SK-N-SH (cell line): ENCODE results near the gene MED29. TPM values are rescaled to one million over a fixed set of nuclear protein-coding genes. Genes with fewer than 3 reads are reported as not detected.

Experiments used
- CTCF ChIA-PET: fragments of 300-600, 350-600 bp; formaldehyde crosslinking; extraction: SDS; loops from one replicate; lab custom pipeline; 2021; lab: Yijun Ruan, JAX
- POLR2A ChIA-PET: fragments of 350-600 bp; sonication (Branson Sonifier 250); formaldehyde crosslinking; extraction: SDS; loops from one replicate; lab custom pipeline; 2020; ENCODE audit warnings: antibody characterized with exemption, inconsistent platforms; lab: Yijun Ruan, JAX
- DNase-seq: peaks from one replicate; pipeline ENCODE4 v3.0.0; 2012
- H2AFZ ChIP-seq: fragments of 200-600 bp; sonication (generic); 2 replicates; pipeline ENCODE4 v1.8.1; 2016; ENCODE audit warnings: antibody characterized with exemption, mild to moderate bottlenecking, low read depth
- H3F3A ChIP-seq: fragments of 200-600 bp; sonication (generic); replicated peaks from 2 replicates; pipeline ENCODE3; 2016; ENCODE audit warnings: antibody characterized with exemption, mild to moderate bottlenecking; ENCODE audit not compliant: insufficient read depth
- H3K27ac ChIP-seq, 2 experiments: fragments of 200-500 bp in 1 of 2; fragments of 200-600 bp in 1 of 2; sonication (Bioruptor generic) in 1 of 2; sonication (generic), shearing (Covaris generic) in 1 of 2; 2 replicates each; pipeline versions ENCODE4 v1.5.1 to v1.6.1; 2014 to 2016; ENCODE audit warnings: low read depth in 2 of 2, inconsistent platforms in 1 of 2, low read length in 1 of 2, mild to moderate bottlenecking in 1 of 2, mixed read lengths in 1 of 2
- H3K27me3 ChIP-seq: fragments of 200-600 bp; sonication (generic), shearing (Covaris generic); 2 replicates; pipeline ENCODE4 v1.6.1; 2016; ENCODE audit warnings: mixed run types; ENCODE audit not compliant: insufficient read depth
- H3K36me3 ChIP-seq, 2 experiments: fragments of 200-500 bp in 1 of 2; fragments of 200-600 bp in 1 of 2; sonication (Bioruptor generic) in 1 of 2; sonication (generic) in 1 of 2; replicated peaks in 1 of 2; 2 replicates each; pipeline versions ENCODE3 to v1.5.1; 2014 to 2016; ENCODE audit warnings: low read length in 1 of 2, mild to moderate bottlenecking in 1 of 2; ENCODE audit not compliant: insufficient read depth in 2 of 2, control insufficient read depth in 1 of 2
- H3K4me1 ChIP-seq, 2 experiments: fragments of 200-500 bp in 1 of 2; fragments of 200-600 bp in 1 of 2; sonication (Bioruptor generic) in 1 of 2; sonication (generic), shearing (Covaris generic) in 1 of 2; 2 replicates each; pipeline versions ENCODE4 v1.5.1 to v1.6.1; 2014 to 2016; ENCODE audit warnings: low read depth in 1 of 2, low read length in 1 of 2, mixed run types in 1 of 2; ENCODE audit not compliant: insufficient read depth in 2 of 2, control insufficient read depth in 1 of 2
- H3K4me2 ChIP-seq: fragments of 200-600 bp; sonication (generic), shearing (Covaris generic); 2 replicates; pipeline ENCODE4 v1.6.1; 2017; ENCODE audit warnings: mixed run types
- H3K4me3 ChIP-seq, 2 experiments: fragments of 200-500 bp in 1 of 2; fragments of 200-600 bp in 1 of 2; sonication (Bioruptor generic) in 1 of 2; sonication (generic), shearing (Covaris generic) in 1 of 2; 2 replicates each; pipeline versions ENCODE4 v1.5.1 to v1.8.1; 2014 to 2016; ENCODE audit warnings: low read depth in 2 of 2, inconsistent platforms in 1 of 2, low read length in 1 of 2, mild to moderate bottlenecking in 1 of 2, mixed read lengths in 1 of 2, moderate library complexity in 1 of 2
- H3K79me2 ChIP-seq: fragments of 200-600 bp; sonication (generic); 2 replicates; pipeline ENCODE4 v1.8.1; 2017; ENCODE audit warnings: mild to moderate bottlenecking; ENCODE audit not compliant: insufficient read depth
- H3K9ac ChIP-seq: fragments of 200-600 bp; sonication (generic); 2 replicates; pipeline ENCODE4 v1.6.1; 2017; ENCODE audit warnings: mixed run types
- H3K9me2 ChIP-seq: fragments of 200-600 bp; sonication (generic); 2 replicates; pipeline ENCODE4 v1.6.1; 2017; ENCODE audit warnings: mixed run types
- H3K9me3 ChIP-seq: fragments of 200-600 bp; sonication (generic); 2 replicates; pipeline ENCODE4 v1.6.1; 2017; ENCODE audit warnings: mixed run types, mild to moderate bottlenecking, moderate library complexity
- H4K20me1 ChIP-seq: fragments of 200-600 bp; sonication (generic); 2 replicates; pipeline ENCODE4 v1.6.1; 2017; ENCODE audit warnings: mild to moderate bottlenecking, mixed run types; ENCODE audit not compliant: insufficient read depth
- CHD2 ChIP-seq: fragments of 150-350 bp; IDR thresholded peaks from 2 replicates; pipeline ENCODE4 v1.6.1; 2018; ENCODE audit warnings: low read length; ENCODE audit not compliant: partially characterized antibody
- ELF1 ChIP-seq: IDR thresholded peaks from 2 replicates; pipeline ENCODE4 v1.4.0; 2012
- EP300 ChIP-seq, 2 experiments: IDR thresholded peaks; 2 replicates each; pipeline versions ENCODE4 v1.4.0 to v1.6.1; 2012; ENCODE audit warnings: borderline replicate concordance in 1 of 2, low read depth in 1 of 2, low read length in 1 of 2
- FOSL2 ChIP-seq: IDR thresholded peaks from 2 replicates; pipeline ENCODE4 v1.4.0; 2012; ENCODE audit warnings: low read depth, mild to moderate bottlenecking, moderate library complexity, borderline replicate concordance
- GATA2 ChIP-seq: sonication (generic); formaldehyde crosslinking; IDR thresholded peaks from 2 replicates; pipeline ENCODE4 v1.5.0; 2020; ENCODE audit warnings: mild to moderate bottlenecking, missing genetic modification reagents
- JUND ChIP-seq: IDR thresholded peaks from 2 replicates; pipeline ENCODE4 v1.4.0; 2012
- MAX ChIP-seq: IDR thresholded peaks from 2 replicates; pipeline ENCODE4 v1.4.0; 2012; ENCODE audit warnings: low read depth
- NFIC ChIP-seq: IDR thresholded peaks from 2 replicates; pipeline ENCODE4 v1.4.0; 2012; ENCODE audit warnings: borderline replicate concordance
- NRF1 ChIP-seq: IDR thresholded peaks from 2 replicates; pipeline ENCODE4 v1.6.1; 2012; ENCODE audit warnings: low read depth, mild to moderate bottlenecking, low read length
- PBX3 ChIP-seq: IDR thresholded peaks from 2 replicates; pipeline ENCODE4; 2012
- POLR2AphosphoS5 ChIP-seq: IDR thresholded peaks from 2 replicates; pipeline ENCODE4 v1.6.1; 2012; ENCODE audit warnings: low read depth, low read length
- RCOR1 ChIP-seq: fragments of 150-350 bp; IDR thresholded peaks from 2 replicates; pipeline ENCODE4 v1.6.1; 2017; ENCODE audit warnings: antibody characterized with exemption, low read length
- RFX5 ChIP-seq: IDR thresholded peaks from 2 replicates; pipeline ENCODE4 v1.6.1; 2012; ENCODE audit warnings: mild to moderate bottlenecking, improper control_type of control experiment, low read length
- RXRA ChIP-seq: IDR thresholded peaks from 2 replicates; pipeline ENCODE4 v1.4.0; 2012; ENCODE audit warnings: low read depth, mild to moderate bottlenecking, borderline replicate concordance
- SIN3A ChIP-seq: IDR thresholded peaks from 2 replicates; pipeline ENCODE4 v1.6.1; 2012; ENCODE audit warnings: low read depth, mild to moderate bottlenecking, low read length, moderate library complexity, borderline replicate concordance
- TAF1 ChIP-seq: IDR thresholded peaks from 2 replicates; pipeline ENCODE4 v1.6.1; 2012; ENCODE audit warnings: low read depth, mild to moderate bottlenecking, low read length, moderate library complexity, borderline replicate concordance
- TCF12 ChIP-seq: IDR thresholded peaks from 2 replicates; pipeline ENCODE4 v1.4.0; 2012
- TEAD4 ChIP-seq: IDR thresholded peaks from 2 replicates; pipeline ENCODE4 v1.4.0; 2012; ENCODE audit warnings: mild to moderate bottlenecking, borderline replicate concordance; ENCODE audit not compliant: insufficient read depth
- USF1 ChIP-seq: IDR thresholded peaks from 2 replicates; pipeline ENCODE4 v1.4.0; 2012; ENCODE audit warnings: low read depth, borderline replicate concordance
- ZBTB33 ChIP-seq: IDR thresholded peaks from 2 replicates; pipeline ENCODE4 v1.4.0; 2012; ENCODE audit warnings: low read depth, borderline replicate concordance
- WGBS: methylation state at CpG from one replicate; pipeline ENCODE4 v1.1.6; 2017; ENCODE audit warnings: low lambda C conversion rate; 5-methylcytosine and 5-hydroxymethylcytosine counted together
- polyA plus RNA-seq, 3 experiments: library from polyadenylated mRNA; depleted of rRNA; stranded (reverse); fragments of >200 nt; gene quantifications; 2 replicates each; pipeline ENCODE4 v1.2.3, GENCODE V29; 2012
- TF ChIP-seq, protein P1 (sequence below): IDR thresholded peaks from 2 replicates; pipeline ENCODE4 v1.6.1; 2012; ENCODE audit warnings: mild to moderate bottlenecking, low read depth, low read length, moderate library complexity

The MED29 gene
- polyA plus RNA-seq, 1 of the 3 experiments (the other 2 are of a cell fraction) = 32.0 TPM

DNA sequence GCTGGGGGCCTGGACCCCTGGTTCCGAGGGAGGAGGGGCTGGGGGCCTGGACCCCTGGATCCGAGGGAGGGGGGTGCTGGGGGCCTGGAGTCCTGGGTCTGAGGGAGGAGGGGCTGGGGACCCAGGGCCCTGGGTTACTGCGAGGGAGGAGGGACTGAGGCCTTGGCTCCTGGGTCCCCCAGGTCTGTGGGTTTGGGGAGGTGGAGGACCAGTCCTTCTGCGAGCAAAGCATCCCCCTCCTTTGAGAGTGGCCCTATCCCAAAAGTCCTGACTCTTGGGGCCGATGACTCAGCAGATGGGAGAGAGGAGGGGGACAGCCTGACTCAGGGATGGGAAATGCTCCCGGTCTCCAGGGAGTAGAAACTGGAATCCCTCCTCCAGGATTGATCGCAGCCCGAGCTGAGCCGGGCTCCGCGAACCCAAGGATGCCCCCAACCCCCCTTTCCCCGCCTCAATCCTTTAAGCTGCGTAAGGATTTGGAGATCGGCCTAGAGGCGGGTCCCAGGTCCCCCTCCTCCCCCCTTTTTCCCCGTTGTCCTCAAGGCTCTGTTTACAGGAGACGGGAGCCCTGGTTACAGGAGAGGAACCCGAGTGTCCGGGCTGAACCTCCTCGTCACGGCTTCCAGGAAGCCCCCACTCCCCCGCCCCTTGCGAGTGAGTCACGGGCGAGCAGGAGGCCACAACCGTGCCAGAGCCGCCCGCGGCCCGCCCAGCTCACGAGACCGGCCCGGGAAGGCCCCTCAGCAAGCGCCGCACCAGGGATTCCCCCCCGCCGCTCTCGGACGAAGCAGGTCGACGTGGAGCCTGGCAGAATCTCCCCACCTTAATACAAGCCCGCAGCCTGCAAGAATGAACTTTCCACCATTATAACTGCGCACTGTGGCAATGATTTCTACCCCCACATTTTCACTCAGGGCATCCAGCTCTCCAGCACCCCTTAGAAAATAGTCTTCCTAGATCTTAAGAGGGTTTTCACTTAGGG lies 12.4 kb downstream of the MED29 start:
- WGBS = 10% methylated on average over 17 of the region's 43 CpGs
- Histone ChIP-seq H3K9me2 (no peaks in the 10 kb centered on the region), H3K9me3 (no peaks in the 10 kb centered on the region), H3F3A (peaks cover 44% of the 10 kb centered on the region), H4K20me1 (peaks cover 16% of the 10 kb centered on the region), H3K4me2 (peak overlapping the region; percentile 98), H3K4me3 (peak overlapping the region; percentile 41 to 54), H3K9ac (peak overlapping the region; percentile 97), H3K36me3 (peaks cover 0 to 7% of the 10 kb centered on the region in 2 experiments), H3K27me3 (no peaks in the 10 kb centered on the region), H2AFZ (no peak overlapping the region), H3K27ac (peak overlapping the region; percentile 77 to 100), H3K4me1 (peaks cover 22 to 31% of the 10 kb centered on the region in 2 experiments; a peak in 3 of 4 replicates), H3K79me2 (peaks cover 19% of the 10 kb centered on the region)
- ChIA-PET POLR2A (no interaction called here), CTCF (no interaction called here)
- TF ChIP-seq CHD2 (peak; percentile 7), ZBTB33 (peak; percentile 72; the same call in 1 of the 2 replicates), SIN3A (peak; percentile 88; the same call in 1 of the 2 replicates), TAF1 (peak; percentile 49; the same call in 1 of the 2 replicates), USF1 (0 out of 2 replicates have a peak, but pooled peaks have one; percentile 12), TEAD4 (peak; percentile 45; the same call in 1 of the 2 replicates), FOSL2 (peak; percentile 94), NRF1 (no peak), MAX (peak; percentile 78), GATA2 (no peak), RXRA (peak; percentile 96), EP300 (IDR thresholded peaks at IDR 0.05; ENCODE audit: borderline replicate concordance in 1 of 2, low read depth in 1 of 2, low read length in 1 of 2) (peak; percentile 9 to 62; a peak in 1 of 4 replicates), ELF1 (peak; percentile 37; the same call in 1 of the 2 replicates), JUND (peak; percentile 78), NFIC (peak; percentile 79), TCF12 (peak; percentile 45), PBX3 (peak; percentile 54; the same call in 1 of the 2 replicates), RFX5 (no peak), POLR2AphosphoS5 (peak; percentile 70; the same call in 1 of the 2 replicates), RCOR1 (no peak)
- TF ChIP-seq, protein P1, sequence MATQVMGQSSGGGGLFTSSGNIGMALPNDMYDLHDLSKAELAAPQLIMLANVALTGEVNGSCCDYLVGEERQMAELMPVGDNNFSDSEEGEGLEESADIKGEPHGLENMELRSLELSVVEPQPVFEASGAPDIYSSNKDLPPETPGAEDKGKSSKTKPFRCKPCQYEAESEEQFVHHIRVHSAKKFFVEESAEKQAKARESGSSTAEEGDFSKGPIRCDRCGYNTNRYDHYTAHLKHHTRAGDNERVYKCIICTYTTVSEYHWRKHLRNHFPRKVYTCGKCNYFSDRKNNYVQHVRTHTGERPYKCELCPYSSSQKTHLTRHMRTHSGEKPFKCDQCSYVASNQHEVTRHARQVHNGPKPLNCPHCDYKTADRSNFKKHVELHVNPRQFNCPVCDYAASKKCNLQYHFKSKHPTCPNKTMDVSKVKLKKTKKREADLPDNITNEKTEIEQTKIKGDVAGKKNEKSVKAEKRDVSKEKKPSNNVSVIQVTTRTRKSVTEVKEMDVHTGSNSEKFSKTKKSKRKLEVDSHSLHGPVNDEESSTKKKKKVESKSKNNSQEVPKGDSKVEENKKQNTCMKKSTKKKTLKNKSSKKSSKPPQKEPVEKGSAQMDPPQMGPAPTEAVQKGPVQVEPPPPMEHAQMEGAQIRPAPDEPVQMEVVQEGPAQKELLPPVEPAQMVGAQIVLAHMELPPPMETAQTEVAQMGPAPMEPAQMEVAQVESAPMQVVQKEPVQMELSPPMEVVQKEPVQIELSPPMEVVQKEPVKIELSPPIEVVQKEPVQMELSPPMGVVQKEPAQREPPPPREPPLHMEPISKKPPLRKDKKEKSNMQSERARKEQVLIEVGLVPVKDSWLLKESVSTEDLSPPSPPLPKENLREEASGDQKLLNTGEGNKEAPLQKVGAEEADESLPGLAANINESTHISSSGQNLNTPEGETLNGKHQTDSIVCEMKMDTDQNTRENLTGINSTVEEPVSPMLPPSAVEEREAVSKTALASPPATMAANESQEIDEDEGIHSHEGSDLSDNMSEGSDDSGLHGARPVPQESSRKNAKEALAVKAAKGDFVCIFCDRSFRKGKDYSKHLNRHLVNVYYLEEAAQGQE = peak; percentile 20; the same call in 1 of the 2 replicates
- DNase-seq = no peak
